HT1080 (cell line): ENCODE measurements around the gene GIMAP8. TPM values are rescaled to one million over a fixed set of nuclear protein-coding genes. Genes with fewer than 3 reads are reported as not detected.
"Not testable (repeated sequence)": the region's sequence is repeated elsewhere in the genome, so short reads cannot be mapped to it uniquely, and the experiment has no call there.

ENCODE experiments used
- DNase-seq: peaks from one replicate; pipeline ENCODE4 v3.0.0-alpha.2; 2015; ENCODE audit warnings: low read depth
- total RNA-seq: library from RNA; depleted of rRNA; stranded (reverse); fragments of >200 nt; shearing (Covaris generic); gene quantifications from 2 replicates; pipeline ENCODE4 v1.2.3, GENCODE V29; 2014

Gene GIMAP8
- total RNA-seq, 1 experiment from 2014 or later, result not detected

DNA sequence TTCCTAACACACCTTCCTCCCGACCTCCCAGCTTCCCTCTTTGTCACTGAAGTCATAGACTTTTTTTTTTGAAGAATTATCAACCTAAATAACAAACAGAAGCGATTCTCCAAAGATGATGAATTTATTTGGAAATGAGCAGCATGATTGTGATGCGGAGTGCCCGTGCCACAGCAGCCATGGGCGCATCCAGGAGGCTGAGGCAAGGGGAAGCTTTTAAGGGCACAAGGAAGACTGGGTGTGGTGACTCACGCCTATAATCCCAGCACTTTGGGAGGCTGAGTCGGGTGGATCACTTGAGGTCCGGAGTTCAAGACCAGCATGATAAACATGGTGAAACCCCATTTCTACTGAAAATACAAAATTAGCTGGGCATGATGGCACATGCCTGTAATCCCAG, 16.2 kb upstream of the GIMAP8 start:
- DNase-seq, result no peak

GRCh38 chr7:150435047-150435389, 15.4 kb upstream of the GIMAP8 start:
- DNase-seq, result no peak

GRCh38 chr7:150435390-150436073, 14.9 kb upstream of the GIMAP8 start:
- DNase-seq, result no peak

DNA sequence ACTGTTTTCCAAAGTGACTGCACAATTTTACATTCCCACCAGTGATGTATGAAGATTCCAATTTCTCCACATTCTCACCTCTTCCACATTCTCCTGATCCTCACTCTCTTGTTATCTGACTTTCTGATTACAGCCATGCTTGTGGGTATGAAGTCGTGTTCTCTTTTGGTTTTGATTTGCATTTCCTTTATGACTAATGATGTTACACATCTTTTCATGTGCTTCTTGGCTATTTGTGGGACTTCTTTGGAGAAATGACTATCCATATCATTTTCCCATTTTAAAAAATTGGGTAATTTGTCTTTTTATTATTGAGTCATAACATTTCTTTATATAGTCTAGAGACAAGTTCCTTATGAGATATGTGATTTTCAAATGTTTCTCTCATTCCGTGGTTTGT, 10.5 kb upstream of the GIMAP8 start:
- DNase-seq, result peak; percentile 31

GRCh38 chr7:150441524-150441923, 8.9 kb upstream of the GIMAP8 start:
- no peak for DNase-seq

DNA sequence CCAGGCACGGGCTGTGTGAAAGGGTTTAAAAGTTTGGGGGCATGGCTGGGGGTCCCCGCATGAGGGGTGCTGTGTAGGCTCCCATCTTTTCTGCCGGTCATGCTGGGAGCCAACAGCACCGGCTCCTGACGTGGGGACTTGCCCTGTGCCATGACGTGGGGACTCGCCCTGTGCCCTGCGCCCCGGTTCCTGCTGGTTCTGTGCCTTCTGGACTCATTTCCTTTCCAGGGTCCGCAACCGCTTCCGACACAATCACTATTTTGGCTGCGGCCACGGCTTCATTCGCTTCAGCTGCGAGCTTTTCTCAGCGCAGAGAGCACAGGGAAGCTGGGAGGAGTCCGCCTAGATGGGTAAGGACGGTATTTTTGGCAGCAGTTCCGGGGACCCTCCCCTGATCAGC, 7.6 kb upstream of the GIMAP8 start:
- DNase-seq, result no peak

- DNase-seq, result no peak
Measured at GRCh38 chr7:150443793-150444540, 6.5 kb upstream of the GIMAP8 start.

DNA sequence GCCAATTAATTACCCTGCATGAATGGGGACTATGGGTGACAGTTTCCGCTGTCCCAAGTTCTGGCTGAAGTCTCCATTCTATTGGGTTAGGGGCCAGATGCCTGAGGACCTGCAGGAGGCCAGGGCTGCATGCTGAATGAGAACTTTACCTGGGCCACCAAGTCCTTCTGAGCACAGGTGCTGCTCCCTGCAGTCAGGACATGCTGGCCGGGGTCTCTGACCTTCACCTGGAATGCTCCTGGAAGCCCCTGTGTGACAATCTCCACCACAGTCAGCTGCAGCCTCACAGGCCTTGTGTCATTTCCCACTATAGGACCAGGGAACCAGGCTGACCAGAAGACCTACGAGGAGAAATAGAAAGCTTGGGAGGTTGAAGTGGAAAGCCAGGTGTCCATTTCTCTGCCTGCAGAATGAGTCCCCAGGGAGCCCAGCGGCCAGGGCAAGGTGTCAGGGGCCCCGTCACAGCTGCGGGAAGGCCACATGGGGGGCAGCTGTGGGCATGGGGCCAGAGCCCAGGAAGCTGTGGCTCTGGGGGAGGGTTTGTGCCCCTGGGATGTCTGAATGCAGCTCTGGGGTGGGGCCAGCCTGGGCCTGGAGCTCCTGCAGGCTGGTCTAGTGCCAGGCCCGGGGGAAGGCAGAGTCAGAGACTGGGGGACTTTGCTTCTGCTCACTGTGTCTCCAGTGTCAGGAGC, 5.6 kb upstream of the GIMAP8 start:
- no peak for DNase-seq

GRCh38 chr7:150446288-150446938, 4.0 kb upstream of the GIMAP8 start:
- no peak for DNase-seq

- no peak for DNase-seq
Measured at GRCh38 chr7:150447966-150448788, 2.3 kb upstream of the GIMAP8 start.

DNA sequence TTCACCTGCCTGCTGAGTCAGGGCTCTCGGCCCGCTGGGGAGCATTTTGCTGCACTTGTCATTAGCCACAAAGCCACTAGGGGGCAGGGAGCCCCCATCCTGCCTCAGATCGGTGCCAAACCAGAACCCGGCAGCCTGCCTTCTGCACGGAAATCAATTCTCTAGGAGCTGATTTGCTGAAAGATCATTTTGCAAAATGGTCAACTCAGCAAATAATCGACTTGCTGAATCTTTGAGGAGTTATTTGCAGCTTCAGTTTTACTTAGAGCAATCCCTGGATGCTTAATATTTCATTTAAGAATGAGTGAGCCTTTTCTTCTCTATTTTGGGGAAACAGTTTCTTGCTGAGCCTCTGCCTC, 1.7 kb upstream of the GIMAP8 start:
- peak; percentile 70 for DNase-seq

DNA sequence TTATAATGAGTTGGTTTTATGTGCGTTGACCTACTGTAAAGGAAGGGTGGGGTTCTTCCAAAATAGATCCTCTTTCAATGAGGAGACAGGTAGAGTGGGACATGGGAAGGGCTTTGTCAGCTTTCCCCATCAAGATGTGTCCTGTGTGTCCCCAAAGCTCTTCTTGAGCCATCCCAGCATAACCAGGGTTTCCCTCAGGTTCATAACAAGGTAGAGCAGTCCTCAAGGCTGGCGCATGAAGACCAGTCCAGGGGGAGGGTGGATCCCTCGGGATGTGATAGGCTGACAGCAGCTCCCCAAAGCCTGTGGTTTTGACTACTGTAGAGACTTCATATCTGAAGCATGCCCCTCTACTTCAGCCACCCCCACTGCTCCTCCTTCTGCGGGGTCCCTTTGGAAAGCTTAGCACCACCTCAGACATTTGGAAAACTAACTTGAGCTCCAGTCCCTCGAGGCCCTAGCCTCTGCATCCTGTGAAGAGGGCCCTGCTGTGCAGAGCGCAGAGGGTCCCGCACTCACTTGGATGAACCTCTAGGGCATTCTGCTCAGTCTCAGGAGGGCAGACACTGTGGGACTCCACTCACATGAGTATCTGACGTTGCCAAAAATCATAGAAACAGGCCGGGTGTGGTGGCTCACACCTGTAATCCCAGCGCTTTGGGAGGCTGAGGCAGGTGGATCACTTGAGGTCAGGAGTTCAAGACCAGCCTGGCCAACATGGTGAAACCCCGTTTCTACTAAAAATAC, 1.1 kb upstream of the GIMAP8 start:
- no peak for DNase-seq

- DNase-seq, result no peak
Measured at GRCh38 chr7:150451097-150451793, 815 bp downstream of the GIMAP8 start.

GRCh38 chr7:150451833-150452461, 1.5 kb downstream of the GIMAP8 start:
- DNase-seq, result no peak

GRCh38 chr7:150453181-150453580, 2.8 kb downstream of the GIMAP8 start:
- no peak for DNase-seq

DNA sequence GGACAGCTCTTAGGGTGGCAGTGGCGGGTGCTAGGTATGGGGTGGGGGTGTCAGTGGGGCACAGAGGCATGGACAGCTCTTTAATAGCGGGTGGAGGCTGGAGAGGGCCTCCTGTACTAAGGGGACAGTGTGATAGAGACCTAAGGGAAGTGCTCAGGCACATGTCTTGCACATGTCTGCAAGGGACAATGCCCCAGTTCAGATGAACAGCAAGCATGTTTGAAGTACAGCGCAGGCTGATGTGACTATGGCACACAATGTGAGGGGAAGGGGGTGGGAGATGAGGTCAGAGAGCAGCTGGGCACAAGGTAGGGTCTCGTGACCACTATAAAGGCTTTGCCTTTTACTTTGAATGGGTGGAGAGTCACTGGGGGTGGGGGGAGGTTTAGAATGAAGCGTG, 3.5 kb downstream of the GIMAP8 start:
- DNase-seq, result no peak

GRCh38 chr7:150457064-150457463, 6.6 kb downstream of the GIMAP8 start:
- not testable (repeated sequence) for DNase-seq

DNA sequence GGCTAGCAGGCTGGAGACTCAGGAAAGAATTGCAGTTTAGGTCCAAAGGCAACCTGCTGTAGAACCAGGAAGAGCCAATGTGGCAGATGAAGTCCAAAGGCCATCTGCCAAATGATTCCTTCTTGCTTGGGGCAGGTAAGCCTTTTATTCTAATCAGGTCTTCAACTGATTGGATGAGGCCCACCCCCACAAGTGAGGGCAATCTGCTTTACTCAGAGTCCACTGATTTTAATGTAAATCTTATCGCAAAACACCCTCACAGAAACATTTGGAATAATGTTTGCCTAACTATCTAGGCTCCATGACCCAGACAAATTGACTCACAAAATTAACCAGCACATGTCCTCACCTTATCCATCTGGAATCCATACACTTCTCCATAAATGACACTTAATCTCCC, 7.8 kb downstream of the GIMAP8 start:
- DNase-seq, result no peak

- no peak for DNase-seq
Measured at GRCh38 chr7:150458756-150459155, 8.3 kb downstream of the GIMAP8 start.
